Upper lobe of left lung (tissue), 6 donors: ENCODE results near the gene GSTA5. TPM values are rescaled to one million over a fixed set of nuclear protein-coding genes. Genes with fewer than 3 reads are reported as not detected.
A peak's percentile ranks its signal among the peaks of the same experiment; 100 is the strongest.
"Not testable (repeated sequence)": the region's sequence is repeated elsewhere in the genome, so short reads cannot be mapped to it uniquely, and the experiment has no call there.

Experiments
- ATAC-seq, 2 donors: fragments of 200-7000 bp; cut with Tn5 transposase; one replicate each; pipeline ENCODE4 v1.9.1; 2022; ENCODE audit warnings: mild to moderate bottlenecking in 2 of 2, moderate library complexity in 2 of 2; ENCODE audit not compliant: low FRiP score in 2 of 2
- DNase-seq, 2 donors: peaks; one replicate each; pipeline ENCODE4 v3.0.0-alpha.2; 2019 to 2020
- H3K27ac ChIP-seq, 4 donors: fragments of 200-600 bp; sonication (generic); one replicate each; pipeline ENCODE4 v1.5.1; 2016 to 2019
- H3K27me3 ChIP-seq, 4 donors: fragments of 200-600 bp; sonication (generic); one replicate each; pipeline ENCODE4 v1.5.1; 2017 to 2019
- H3K36me3 ChIP-seq, 4 donors: fragments of 200-600 bp; sonication (generic); one replicate each; pipeline ENCODE4 v1.5.1; 2016 to 2019
- H3K4me1 ChIP-seq, 4 donors: fragments of 200-600 bp; sonication (generic); one replicate each; pipeline ENCODE4 v1.5.1; 2018 to 2019
- H3K4me3 ChIP-seq, 4 donors: fragments of 200-600 bp; sonication (generic); one replicate each; pipeline ENCODE4 v1.5.1; 2017 to 2019; ENCODE audit warnings: mild to moderate bottlenecking in 2 of 4, moderate library complexity in 1 of 4
- H3K9me3 ChIP-seq, 4 donors: fragments of 200-600 bp; sonication (generic); one replicate each; pipeline ENCODE4 v1.5.1; 2018 to 2019
- EP300 ChIP-seq, 4 donors: sonication (generic); formaldehyde crosslinking; IDR thresholded peaks; one replicate each; pipeline ENCODE4 v1.5.1; 2017; ENCODE audit warnings: antibody characterized with exemption in 4 of 4, control low read depth in 2 of 4
- POLR2A ChIP-seq, 4 donors: fragments of 450-650 bp; IDR thresholded peaks; one replicate each; pipeline ENCODE4 v1.5.1; 2016 to 2017; ENCODE audit warnings: antibody characterized with exemption in 4 of 4, mild to moderate bottlenecking in 2 of 4
- POLR2AphosphoS5 ChIP-seq, 2 donors: sonication (generic); formaldehyde crosslinking; IDR thresholded peaks; one replicate each; pipeline ENCODE4 v1.5.1; 2017; ENCODE audit warnings: antibody characterized with exemption in 2 of 2
- WGBS, 2 donors: methylation state at CpG; one replicate each; pipeline ENCODE4 v1.1.5; 2017 to 2018; 5-methylcytosine and 5-hydroxymethylcytosine counted together
- total RNA-seq, 6 donors: library from RNA; depleted of rRNA in 4 of 6; stranded (reverse); fragments of >200 nt in 4 of 6; gene quantifications; one replicate each; pipeline versions ENCODE4 v1.1.0 to v1.2.1, GENCODE V29; 2016 to 2021
- TF ChIP-seq, protein P1 (sequence below), 6 experiments: fragments of 450-650 bp in 4 of 6; fragments of 200-600 bp in 2 of 6; sonication (generic) in 2 of 6; IDR thresholded peaks; one replicate each; pipeline ENCODE4 v1.5.1; 2016 to 2019; ENCODE audit warnings: antibody characterized with exemption in 6 of 6
- donor health status: DM: no; HTN: no; CAD: no; lungs with moderate emphysema.
- donor health status: DM: no; HTN: yes; CAD: no; lungs with severe emphysema.

GSTA5 gene
- total RNA-seq, 6 donors from 2014 or later = not detected

DNA sequence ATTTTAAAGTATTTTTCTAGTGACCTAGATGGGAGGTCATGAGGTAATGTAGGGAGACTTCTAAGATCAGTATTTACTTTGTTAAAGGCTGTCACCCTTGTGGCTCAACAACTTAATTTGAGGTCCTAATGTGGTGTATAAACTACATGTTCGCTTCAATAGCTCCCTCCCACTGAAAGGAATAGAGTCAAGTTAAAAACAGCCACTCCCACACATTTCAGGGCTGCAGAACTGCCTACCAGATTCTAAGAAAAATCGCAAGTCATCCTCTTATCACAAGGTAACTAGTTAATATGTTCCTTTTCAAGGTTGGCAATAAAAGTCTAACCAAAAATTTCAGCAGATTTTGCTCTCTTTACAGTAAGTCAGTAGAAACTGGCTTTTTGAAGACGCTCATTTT, 52.1 kb downstream of the GSTA5 start:
- WGBS, 2 donors = 57 to 68% methylated on average over 3 of the region's 3 CpGs
- TF ChIP-seq, protein P1, sequence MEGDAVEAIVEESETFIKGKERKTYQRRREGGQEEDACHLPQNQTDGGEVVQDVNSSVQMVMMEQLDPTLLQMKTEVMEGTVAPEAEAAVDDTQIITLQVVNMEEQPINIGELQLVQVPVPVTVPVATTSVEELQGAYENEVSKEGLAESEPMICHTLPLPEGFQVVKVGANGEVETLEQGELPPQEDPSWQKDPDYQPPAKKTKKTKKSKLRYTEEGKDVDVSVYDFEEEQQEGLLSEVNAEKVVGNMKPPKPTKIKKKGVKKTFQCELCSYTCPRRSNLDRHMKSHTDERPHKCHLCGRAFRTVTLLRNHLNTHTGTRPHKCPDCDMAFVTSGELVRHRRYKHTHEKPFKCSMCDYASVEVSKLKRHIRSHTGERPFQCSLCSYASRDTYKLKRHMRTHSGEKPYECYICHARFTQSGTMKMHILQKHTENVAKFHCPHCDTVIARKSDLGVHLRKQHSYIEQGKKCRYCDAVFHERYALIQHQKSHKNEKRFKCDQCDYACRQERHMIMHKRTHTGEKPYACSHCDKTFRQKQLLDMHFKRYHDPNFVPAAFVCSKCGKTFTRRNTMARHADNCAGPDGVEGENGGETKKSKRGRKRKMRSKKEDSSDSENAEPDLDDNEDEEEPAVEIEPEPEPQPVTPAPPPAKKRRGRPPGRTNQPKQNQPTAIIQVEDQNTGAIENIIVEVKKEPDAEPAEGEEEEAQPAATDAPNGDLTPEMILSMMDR (IDR thresholded peaks at IDR 0.05) = no peak
- TF ChIP-seq POLR2A (IDR thresholded peaks at IDR 0.05) (no peak), POLR2AphosphoS5 (IDR thresholded peaks at IDR 0.05) (no peak), EP300 (IDR thresholded peaks at IDR 0.05) (no peak)
- no peak overlapping the region for H3K4me3 ChIP-seq
- DNase-seq (no peak), ATAC-seq (no peak)
- H3K9me3 ChIP-seq = no peaks in the 10 kb centered on the region
- no peaks in the 10 kb centered on the region for H3K36me3 ChIP-seq
- H3K4me1 ChIP-seq = no peaks in the 10 kb centered on the region
- H3K27me3 ChIP-seq = no peaks in the 10 kb centered on the region
- no peak overlapping the region for H3K27ac ChIP-seq

- H3K36me3 ChIP-seq = no peaks in the 10 kb centered on the region
- no peaks in the 10 kb centered on the region for H3K4me1 ChIP-seq
- no peak overlapping the region for H3K4me3 ChIP-seq
- no peaks in the 10 kb centered on the region for H3K9me3 ChIP-seq
- WGBS, 2 donors = 52 to 53% methylated on average over 3 of the region's 3 CpGs
- no peaks in the 10 kb centered on the region for H3K27me3 ChIP-seq
- TF ChIP-seq EP300 (IDR thresholded peaks at IDR 0.05) (no peak), POLR2A (IDR thresholded peaks at IDR 0.05) (no peak), POLR2AphosphoS5 (IDR thresholded peaks at IDR 0.05) (no peak)
- TF ChIP-seq, protein P1 (IDR thresholded peaks at IDR 0.05) = no peak
- DNase-seq (no peak), ATAC-seq (no peak)
- no peak overlapping the region for H3K27ac ChIP-seq
Observed at GRCh38 chr6:52787917-52788316, 52.7 kb downstream of the GSTA5 start.

DNA sequence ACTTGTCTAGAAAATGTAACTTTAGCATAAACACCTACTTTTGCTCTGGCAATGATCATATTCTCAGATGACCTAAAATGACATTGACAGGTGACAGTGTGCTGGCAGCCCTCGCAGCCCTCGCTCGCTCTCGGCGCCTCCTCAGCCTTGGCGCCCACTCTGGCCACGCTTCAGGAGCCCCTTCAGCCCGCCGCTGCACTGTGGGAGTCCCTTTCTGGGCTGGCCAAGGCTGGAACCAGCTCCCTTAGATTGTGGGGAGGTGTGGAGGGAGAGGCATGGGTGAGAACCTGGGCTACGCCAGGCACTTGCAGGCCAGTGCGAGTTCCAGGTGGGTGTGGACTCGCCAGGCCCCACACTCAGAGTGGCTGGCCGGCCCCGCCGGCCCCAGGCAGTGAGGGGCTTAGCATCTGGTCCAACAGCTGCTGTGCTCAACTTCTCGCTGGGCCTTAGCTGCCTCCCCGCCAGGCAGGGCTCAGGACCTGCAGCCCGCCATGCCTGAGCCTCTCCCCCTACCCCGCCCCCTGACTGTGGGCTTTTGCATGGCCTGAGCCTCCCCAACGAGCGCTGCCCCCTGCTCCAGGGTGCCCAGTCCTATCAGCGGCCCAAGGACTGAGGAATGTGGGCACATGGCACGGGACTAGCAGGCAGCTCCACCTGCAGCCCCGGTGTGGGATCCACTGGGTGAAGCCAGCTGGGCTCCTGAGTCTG, 54.2 kb downstream of the GSTA5 start:
- no peaks in the 10 kb centered on the region for H3K4me1 ChIP-seq
- ATAC-seq (no peak), DNase-seq (peak in 1 of 2 donors; percentile 72)
- no peaks in the 10 kb centered on the region for H3K36me3 ChIP-seq
- TF ChIP-seq, protein P1 (IDR thresholded peaks at IDR 0.05) = no peak
- TF ChIP-seq POLR2A (IDR thresholded peaks at IDR 0.05) (no peak), POLR2AphosphoS5 (IDR thresholded peaks at IDR 0.05) (no peak), EP300 (IDR thresholded peaks at IDR 0.05) (no peak)
- WGBS, 2 donors = 93 to 98% methylated on average over 9 to 22 of the region's 24 CpGs
- H3K27ac ChIP-seq = no peak overlapping the region
- no peaks in the 10 kb centered on the region for H3K9me3 ChIP-seq
- H3K4me3 ChIP-seq = no peak overlapping the region
- no peaks in the 10 kb centered on the region for H3K27me3 ChIP-seq

DNA sequence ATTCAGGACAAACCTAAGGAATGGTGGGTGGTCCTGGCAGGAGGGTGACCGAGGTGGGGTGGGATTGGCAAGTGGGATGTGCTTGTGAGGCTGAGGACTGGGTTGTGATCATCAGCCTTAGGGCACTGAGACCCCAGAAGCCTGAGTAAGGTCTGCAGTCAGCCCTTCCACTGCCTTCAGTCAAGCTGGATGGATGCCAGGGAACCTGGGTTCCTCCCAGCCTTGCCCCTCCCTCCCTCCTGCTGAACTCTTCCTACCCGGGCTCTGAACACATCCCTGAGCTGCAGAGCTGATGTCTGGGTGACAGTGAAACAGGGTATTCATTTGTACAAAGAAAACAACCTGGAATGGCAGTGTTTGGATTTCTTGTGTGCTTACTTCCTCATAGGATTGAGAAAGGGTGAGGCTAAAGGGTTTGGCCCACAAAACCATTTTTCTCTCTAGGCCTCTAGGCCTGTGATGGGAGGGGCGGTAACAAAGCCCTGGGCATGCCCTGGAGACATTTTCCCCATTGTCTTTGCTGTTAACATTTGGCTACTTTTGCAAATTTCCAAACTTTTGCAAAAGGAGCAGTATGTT, 57.8 kb downstream of the GSTA5 start:
- ATAC-seq, H3K4me3 ChIP-seq, H3K4me1 ChIP-seq, DNase-seq, H3K36me3 ChIP-seq, H3K27me3 ChIP-seq, H3K9me3 ChIP-seq, H3K27ac ChIP-seq: not testable (repeated sequence)
- WGBS, 2 donors = 29 to 57% methylated on average over 2 to 3 of the region's 3 CpGs

DNA sequence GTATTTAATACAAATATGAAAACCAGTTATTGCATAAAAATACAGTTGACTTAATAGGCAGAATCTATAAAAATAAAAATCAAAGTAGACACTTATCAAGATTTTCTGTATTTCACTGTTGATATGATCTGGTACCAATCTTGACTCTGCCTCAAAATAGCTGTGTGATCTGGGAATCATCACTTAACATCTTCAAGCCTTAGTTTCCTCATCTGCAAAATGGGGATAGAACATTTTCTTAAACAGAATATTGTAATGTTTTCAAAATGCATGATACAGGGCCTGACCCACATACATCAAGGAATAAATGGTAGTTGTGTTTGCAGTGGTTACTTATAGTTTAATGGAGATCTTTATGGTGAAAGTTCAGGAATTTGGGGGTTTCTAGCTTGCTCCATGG, 58.4 kb downstream of the GSTA5 start:
- DNase-seq = not testable (repeated sequence)

More for the DNA sequence above, 58.4 kb downstream of the GSTA5 start:
- not testable (repeated sequence) for H3K27ac ChIP-seq, H3K36me3 ChIP-seq, H3K4me3 ChIP-seq, H3K4me1 ChIP-seq, H3K27me3 ChIP-seq, ATAC-seq, H3K9me3 ChIP-seq

Other genes starting within 250 kb of the GSTA5 start
- gene TMEM14A, start 169.7 kb downstream of the GSTA5 start, total RNA-seq = 10 to 100 TPM in 4 of 6 donors, 1 to 10 TPM in 1, not detected in 1; 8.7 to 25.3 (median 14.3) TPM
- 10 to 100 TPM in 1 of 6 donors, 1 to 10 TPM in 2, under 1 TPM in 1, not detected in 2; 0.40 to 35.8 (median 1.6) TPM for gene GSTA2, start 77.3 kb downstream of the GSTA5 start, total RNA-seq
- gene GSTA1, start 37.0 kb downstream of the GSTA5 start, total RNA-seq = 10 to 100 TPM in 2 of 6 donors, 1 to 10 TPM in 4; 1.2 to 60.9 (median 8.3) TPM
- 1 to 10 TPM in 1 of 6 donors, under 1 TPM in 4, not detected in 1; 0.46 to 2.0 (median 0.57) TPM for gene GSTA3, start 68.9 kb upstream of the GSTA5 start, total RNA-seq
- gene GSTA4, start 154.5 kb upstream of the GSTA5 start, total RNA-seq = 100 to 1,000 TPM in 2 of 6 donors, 10 to 100 TPM in 4; 29.0 to 151 (median 80.8) TPM
- 10 to 100 TPM in 3 of 6 donors, 1 to 10 TPM in 3; 9.0 to 25.1 (median 10.3) TPM for gene CILK1, start 221.0 kb upstream of the GSTA5 start, total RNA-seq
- 10 to 100 TPM; 56.2 to 98.5 (median 83.0) TPM for gene FBXO9, start 224.6 kb upstream of the GSTA5 start, total RNA-seq